ENCODE measurements around the gene LRRC4C.

GRCh38 chr11:40688369-40688768 is 771.1 kb downstream of the LRRC4C start:
- TF ChIP-seq POLR2A (IDR thresholded peaks at IDR 0.05; ENCODE audit: low read length) (no peak), GATA1 (IDR thresholded peaks at IDR 0.05; ENCODE audit: low read depth, low read length) (no peak)
